Smooth muscle cell of the brain vasculature (primary cell): ENCODE data around the gene VAMP1.
"Not testable (repeated sequence)": the region's sequence is repeated elsewhere in the genome, so short reads cannot be mapped to it uniquely, and the experiment has no call there.

Source experiments
- DNase-seq: peaks from one replicate; pipeline ENCODE4 v3.0.0-alpha.2; 2012; ENCODE audit warnings: low read depth, low spot score

Gene VAMP1

GRCh38 chr12:6451348-6452244 lies 18.9 kb downstream of the VAMP1 start, which contains the start of gene TAPBPL:
Gene TAPBPL (plus strand): TSS chr12:6452042. CDS start chr12:6452249, 207 bp downstream.
- peak; percentile 46 for DNase-seq

GRCh38 chr12:6450869-6451347 lies 19.6 kb downstream of the VAMP1 start:
- DNase-seq = no peak

- DNase-seq = no peak
Observed at GRCh38 chr12:6450091-6450868, 20.2 kb downstream of the VAMP1 start.

GRCh38 chr12:6444704-6445688 lies 25.5 kb downstream of the VAMP1 start, which contains the start of gene CD27:
Gene CD27 (plus strand): TSS chr12:6444955. CDS start chr12:6445096, 141 bp downstream.
- DNase-seq = no peak

GRCh38 chr12:6444031-6444430 lies 26.4 kb downstream of the VAMP1 start:
- no peak for DNase-seq

GRCh38 chr12:6443361-6443983 lies 27.0 kb downstream of the VAMP1 start:
- DNase-seq = no peak

GRCh38 chr12:6442836-6443235 lies 27.6 kb downstream of the VAMP1 start:
- DNase-seq = no peak

- no peak for DNase-seq
Observed at GRCh38 chr12:6440391-6440790, 30.1 kb downstream of the VAMP1 start.

GRCh38 chr12:6438345-6438744 lies 32.1 kb downstream of the VAMP1 start:
- DNase-seq = no peak

GRCh38 chr12:6437586-6437985 lies 32.9 kb downstream of the VAMP1 start:
- no peak for DNase-seq

GRCh38 chr12:6435961-6436715 lies 34.3 kb downstream of the VAMP1 start:
- DNase-seq = no peak

- DNase-seq = no peak
Observed at GRCh38 chr12:6434205-6435140, 36.0 kb downstream of the VAMP1 start.

GRCh38 chr12:6432991-6433390 lies 37.5 kb downstream of the VAMP1 start:
- DNase-seq = no peak

- peak; percentile 33 for DNase-seq
Observed at GRCh38 chr12:6430124-6430989, 40.1 kb downstream of the VAMP1 start.

- no peak for DNase-seq
Observed at GRCh38 chr12:6428326-6428725, 42.2 kb downstream of the VAMP1 start.

- not testable (repeated sequence) for DNase-seq
Observed at GRCh38 chr12:6427796-6428195, 42.7 kb downstream of the VAMP1 start.

GRCh38 chr12:6426882-6427671 lies 43.4 kb downstream of the VAMP1 start:
- no peak for DNase-seq
